ENCODE measurements around the gene TRAPPC11.

DNA sequence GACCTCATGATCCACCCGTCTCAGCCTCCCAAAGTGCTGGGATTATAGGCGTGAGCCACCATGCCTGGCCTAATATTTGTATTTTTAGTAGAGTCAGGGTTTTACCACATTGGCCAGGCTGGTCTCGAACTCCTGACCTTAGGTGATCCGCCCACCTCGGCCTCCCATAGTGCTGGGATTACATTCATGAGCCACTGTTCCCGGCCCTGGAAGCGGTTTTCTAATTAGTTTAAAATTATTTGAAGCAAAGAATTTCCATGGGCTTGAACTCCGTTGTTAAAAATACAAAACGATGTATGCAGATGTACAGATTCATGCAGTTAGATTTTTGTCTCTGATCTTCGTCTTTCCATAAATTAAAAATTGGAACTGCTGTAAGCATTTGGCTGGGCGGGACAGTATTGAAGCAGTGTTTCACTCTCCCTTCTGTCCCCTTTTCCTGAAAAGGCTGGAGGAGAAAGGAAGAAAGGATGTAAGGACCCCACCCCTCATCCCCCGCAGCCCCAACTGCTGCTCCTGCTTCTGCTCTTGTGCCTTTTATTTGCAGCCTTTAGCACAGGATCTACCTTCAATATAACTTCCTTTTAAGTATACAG lies 12.0 kb downstream of the TRAPPC11 start:
- TF ChIP-seq YY1 (IDR thresholded peaks at IDR 0.05): no peak
- TF ChIP-seq, protein P1, sequence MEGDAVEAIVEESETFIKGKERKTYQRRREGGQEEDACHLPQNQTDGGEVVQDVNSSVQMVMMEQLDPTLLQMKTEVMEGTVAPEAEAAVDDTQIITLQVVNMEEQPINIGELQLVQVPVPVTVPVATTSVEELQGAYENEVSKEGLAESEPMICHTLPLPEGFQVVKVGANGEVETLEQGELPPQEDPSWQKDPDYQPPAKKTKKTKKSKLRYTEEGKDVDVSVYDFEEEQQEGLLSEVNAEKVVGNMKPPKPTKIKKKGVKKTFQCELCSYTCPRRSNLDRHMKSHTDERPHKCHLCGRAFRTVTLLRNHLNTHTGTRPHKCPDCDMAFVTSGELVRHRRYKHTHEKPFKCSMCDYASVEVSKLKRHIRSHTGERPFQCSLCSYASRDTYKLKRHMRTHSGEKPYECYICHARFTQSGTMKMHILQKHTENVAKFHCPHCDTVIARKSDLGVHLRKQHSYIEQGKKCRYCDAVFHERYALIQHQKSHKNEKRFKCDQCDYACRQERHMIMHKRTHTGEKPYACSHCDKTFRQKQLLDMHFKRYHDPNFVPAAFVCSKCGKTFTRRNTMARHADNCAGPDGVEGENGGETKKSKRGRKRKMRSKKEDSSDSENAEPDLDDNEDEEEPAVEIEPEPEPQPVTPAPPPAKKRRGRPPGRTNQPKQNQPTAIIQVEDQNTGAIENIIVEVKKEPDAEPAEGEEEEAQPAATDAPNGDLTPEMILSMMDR (IDR thresholded peaks at IDR 0.05; ENCODE audit: low read depth, low read length, missing input control): no peak
- TF ChIP-seq, protein P2, sequence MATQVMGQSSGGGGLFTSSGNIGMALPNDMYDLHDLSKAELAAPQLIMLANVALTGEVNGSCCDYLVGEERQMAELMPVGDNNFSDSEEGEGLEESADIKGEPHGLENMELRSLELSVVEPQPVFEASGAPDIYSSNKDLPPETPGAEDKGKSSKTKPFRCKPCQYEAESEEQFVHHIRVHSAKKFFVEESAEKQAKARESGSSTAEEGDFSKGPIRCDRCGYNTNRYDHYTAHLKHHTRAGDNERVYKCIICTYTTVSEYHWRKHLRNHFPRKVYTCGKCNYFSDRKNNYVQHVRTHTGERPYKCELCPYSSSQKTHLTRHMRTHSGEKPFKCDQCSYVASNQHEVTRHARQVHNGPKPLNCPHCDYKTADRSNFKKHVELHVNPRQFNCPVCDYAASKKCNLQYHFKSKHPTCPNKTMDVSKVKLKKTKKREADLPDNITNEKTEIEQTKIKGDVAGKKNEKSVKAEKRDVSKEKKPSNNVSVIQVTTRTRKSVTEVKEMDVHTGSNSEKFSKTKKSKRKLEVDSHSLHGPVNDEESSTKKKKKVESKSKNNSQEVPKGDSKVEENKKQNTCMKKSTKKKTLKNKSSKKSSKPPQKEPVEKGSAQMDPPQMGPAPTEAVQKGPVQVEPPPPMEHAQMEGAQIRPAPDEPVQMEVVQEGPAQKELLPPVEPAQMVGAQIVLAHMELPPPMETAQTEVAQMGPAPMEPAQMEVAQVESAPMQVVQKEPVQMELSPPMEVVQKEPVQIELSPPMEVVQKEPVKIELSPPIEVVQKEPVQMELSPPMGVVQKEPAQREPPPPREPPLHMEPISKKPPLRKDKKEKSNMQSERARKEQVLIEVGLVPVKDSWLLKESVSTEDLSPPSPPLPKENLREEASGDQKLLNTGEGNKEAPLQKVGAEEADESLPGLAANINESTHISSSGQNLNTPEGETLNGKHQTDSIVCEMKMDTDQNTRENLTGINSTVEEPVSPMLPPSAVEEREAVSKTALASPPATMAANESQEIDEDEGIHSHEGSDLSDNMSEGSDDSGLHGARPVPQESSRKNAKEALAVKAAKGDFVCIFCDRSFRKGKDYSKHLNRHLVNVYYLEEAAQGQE (IDR thresholded peaks at IDR 0.05): no peak
- TF ChIP-seq RAD21 (IDR thresholded peaks at IDR 0.05): no peak
- no peak for TF ChIP-seq EGR1 (IDR thresholded peaks at IDR 0.05; ENCODE audit: low read depth in 2 of 2)
- TF ChIP-seq, protein P3, sequence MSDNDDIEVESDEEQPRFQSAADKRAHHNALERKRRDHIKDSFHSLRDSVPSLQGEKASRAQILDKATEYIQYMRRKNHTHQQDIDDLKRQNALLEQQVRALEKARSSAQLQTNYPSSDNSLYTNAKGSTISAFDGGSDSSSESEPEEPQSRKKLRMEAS (IDR thresholded peaks at IDR 0.05): no peak
- TF ChIP-seq, protein P4, sequence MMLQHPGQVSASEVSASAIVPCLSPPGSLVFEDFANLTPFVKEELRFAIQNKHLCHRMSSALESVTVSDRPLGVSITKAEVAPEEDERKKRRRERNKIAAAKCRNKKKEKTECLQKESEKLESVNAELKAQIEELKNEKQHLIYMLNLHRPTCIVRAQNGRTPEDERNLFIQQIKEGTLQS (IDR thresholded peaks at IDR 0.05): no peak
- TF ChIP-seq JUND (IDR thresholded peaks at IDR 0.05): no peak
- TF ChIP-seq GABPA (IDR thresholded peaks at IDR 0.05 in 1 of 2, conservative IDR thresholded peaks at IDR 0.05 in 1 of 2): no peak
- TF ChIP-seq SP1 (IDR thresholded peaks at IDR 0.05): no peak

All from liver (tissue), 3 donors.